HG03342 (cell line): ENCODE measurements around the gene ARRB1.
"Not testable (repeated sequence)": the region's sequence is repeated elsewhere in the genome, so short reads cannot be mapped to it uniquely, and the experiment has no call there.

Source experiments
- ATAC-seq: cut with Tn5 transposase; IDR thresholded peaks from one replicate; pipeline ENCODE4 v1.9.1; 2021; ENCODE audit warnings: mild to moderate bottlenecking, moderate library complexity; ENCODE audit not compliant: unreplicated experiment

ARRB1 gene

GRCh38 chr11:75325713-75326438, 25.6 kb downstream of the ARRB1 start:
- ATAC-seq = no peak

DNA sequence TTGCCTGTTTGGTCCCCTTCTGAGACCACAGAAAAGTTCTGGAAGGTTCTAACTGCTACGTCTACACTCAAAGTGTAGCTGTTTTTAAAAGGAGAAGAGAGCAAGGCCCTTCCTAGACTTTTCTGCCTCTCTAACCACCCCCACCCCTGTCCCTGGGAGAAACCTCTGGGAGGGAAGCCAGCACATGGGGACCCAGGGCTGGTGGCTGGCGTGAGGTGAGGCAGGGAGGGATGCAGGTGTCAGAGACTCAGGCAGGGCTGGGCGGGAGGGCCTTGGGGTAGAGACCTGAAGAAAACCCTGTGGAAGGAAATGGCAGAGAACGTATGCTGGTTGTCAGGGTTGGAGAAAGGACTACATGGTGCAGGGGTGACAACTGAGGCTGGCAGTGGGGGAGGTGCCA, 26.7 kb downstream of the ARRB1 start:
- no peak for ATAC-seq

- no peak for ATAC-seq
These were observed 27.3 kb downstream of the ARRB1 start for GRCh38 chr11:75324189-75324588.

DNA sequence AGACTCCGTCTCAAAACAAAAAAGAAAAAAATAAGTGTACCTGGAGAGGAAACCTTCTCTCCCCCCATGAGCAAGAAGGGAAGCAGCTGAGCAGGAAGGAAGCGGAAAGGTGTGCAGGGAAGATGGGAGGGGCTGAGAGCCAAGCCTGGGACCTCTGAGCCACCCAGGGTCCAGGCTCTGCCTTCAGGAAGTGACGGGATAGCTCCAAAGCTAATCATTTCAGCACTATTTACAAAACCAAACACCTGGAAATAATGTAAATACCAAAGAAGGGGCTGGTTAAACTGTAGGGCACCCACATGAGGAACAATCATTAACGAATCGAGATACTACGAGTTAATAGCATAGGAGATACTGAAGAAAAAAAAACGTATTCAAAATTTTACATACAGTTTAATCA, 27.9 kb downstream of the ARRB1 start:
- ATAC-seq = no peak

GRCh38 chr11:75320643-75321042, 30.8 kb downstream of the ARRB1 start:
- ATAC-seq = no peak

GRCh38 chr11:75320046-75320618, 31.3 kb downstream of the ARRB1 start:
- no peak for ATAC-seq

DNA sequence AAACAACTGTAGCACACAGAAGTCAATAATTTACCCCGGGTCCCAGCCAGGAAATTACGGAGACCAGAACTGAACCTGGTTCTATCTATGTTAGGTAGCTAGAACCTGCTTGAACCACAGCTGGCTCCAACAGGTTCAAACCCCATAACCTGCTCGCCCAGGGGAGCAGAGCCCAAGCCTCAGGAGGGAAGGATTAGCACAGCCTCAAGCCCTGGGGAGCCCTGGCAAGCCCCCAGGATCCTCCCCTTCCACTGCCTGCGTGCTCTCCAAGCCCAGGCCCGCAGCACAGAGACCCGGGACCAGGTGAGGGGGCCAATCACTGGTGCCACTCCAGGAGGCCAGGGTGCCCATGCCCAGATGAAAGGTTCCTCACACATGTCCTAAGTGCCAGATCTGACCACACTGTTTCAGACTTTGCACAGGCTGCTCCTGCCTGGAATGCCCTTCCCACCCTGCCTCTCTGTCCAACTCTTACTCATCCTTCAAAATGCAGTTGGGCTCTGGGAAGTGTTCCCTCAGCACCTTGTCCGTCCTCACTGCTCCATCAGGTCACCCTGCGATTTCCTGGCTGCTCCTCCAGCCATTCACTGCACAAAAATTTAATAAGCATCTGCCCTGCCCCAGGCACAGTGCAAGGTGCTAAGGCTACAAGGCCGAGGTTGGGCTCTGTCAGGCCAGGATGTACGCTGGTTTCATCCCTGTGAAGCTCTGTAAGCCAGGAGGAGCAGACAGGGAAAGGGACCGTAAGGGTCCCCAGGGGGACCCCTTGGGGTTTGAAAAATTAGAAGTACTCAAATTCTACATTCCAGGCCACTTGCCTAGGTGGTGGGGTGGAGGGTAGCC, 32.2 kb downstream of the ARRB1 start:
- no peak for ATAC-seq

GRCh38 chr11:75317446-75318122, 33.9 kb downstream of the ARRB1 start:
- no peak for ATAC-seq

- ATAC-seq = no peak
These were observed 36.0 kb downstream of the ARRB1 start for GRCh38 chr11:75315439-75315805.

DNA sequence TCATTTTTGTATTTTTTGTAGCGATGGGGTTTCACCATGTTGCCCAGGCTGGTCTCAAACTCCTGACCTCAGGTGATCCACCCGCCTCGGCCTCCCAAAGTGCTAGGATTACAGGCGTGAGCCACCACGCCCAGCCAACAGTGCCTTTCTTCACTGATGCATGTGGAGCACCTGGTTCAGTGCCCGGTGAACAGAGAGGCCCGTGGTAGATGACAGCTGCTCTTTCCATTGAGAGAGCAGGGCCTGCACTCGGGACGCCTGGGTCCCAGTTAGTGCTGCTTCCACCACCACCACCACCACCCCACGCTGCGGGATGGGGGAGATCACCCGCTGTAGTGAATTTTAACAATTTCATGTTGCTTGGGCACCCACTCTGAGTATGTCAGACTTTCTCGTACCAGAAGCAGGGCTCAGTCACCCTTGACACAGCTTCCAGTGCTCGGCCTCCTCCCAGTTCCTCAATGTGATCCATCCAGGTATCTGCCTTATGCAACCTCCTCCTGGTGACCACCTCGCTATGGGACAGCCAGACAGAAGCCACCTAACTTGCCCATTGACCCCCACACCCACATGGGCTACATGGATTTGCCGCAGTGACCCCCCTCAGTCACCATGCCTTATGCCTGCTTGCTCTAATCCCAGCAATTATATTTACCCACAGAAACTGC, 36.6 kb downstream of the ARRB1 start:
- ATAC-seq = no peak

GRCh38 chr11:75313513-75314272, 37.8 kb downstream of the ARRB1 start:
- no peak for ATAC-seq

- no peak for ATAC-seq
These were observed 39.1 kb downstream of the ARRB1 start for GRCh38 chr11:75312346-75312745.

DNA sequence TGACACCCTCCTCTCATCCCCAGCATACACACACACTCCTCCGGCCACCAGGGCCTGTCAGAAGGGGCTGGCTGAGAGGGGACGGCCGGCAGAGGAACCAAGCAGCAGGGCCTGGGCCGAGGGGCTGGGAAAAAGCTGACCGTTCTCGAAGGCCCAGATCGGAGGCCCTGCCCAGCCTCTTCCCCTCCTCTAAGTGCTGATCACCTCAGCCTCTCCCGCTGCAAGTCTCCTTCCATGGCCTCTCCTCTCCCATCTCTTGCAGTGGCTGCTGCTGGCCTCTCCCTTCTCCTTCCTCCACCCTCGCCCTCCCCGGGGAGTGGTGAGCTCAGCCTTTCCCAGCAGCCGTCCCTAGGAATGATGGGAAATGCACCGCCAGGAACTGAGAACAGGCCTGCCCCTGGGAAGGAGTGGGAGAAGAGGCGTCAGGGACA, 39.6 kb downstream of the ARRB1 start:
- no peak for ATAC-seq

- no peak for ATAC-seq
These were observed 42.5 kb downstream of the ARRB1 start for GRCh38 chr11:75308986-75309385.

DNA sequence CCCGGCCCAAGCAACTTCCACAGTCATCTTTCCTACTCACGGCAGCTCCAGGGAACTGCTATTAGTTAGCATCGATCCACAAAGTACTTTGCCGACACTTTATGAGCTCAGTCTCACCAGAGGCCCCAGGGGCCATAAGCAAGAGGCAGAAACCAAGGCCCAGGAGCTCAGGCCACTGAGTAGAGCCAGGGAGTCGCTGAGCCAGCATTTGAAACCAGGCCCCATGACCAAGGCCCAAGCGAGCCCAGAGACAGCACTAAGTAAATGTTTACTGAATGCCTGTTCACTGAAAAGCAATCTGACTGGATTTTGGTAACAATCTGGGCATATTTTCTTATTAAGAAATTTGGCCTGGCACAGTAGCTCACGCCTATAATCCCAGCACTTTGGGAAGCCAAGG, 43.3 kb downstream of the ARRB1 start:
- ATAC-seq = no peak

- no peak for ATAC-seq
These were observed 44.4 kb downstream of the ARRB1 start for GRCh38 chr11:75307058-75307457.

GRCh38 chr11:75306529-75306928, 44.9 kb downstream of the ARRB1 start:
- no peak for ATAC-seq

- no peak for ATAC-seq
These were observed 45.5 kb downstream of the ARRB1 start for GRCh38 chr11:75305993-75306392.

GRCh38 chr11:75305452-75305851, 46.0 kb downstream of the ARRB1 start:
- ATAC-seq = no peak

DNA sequence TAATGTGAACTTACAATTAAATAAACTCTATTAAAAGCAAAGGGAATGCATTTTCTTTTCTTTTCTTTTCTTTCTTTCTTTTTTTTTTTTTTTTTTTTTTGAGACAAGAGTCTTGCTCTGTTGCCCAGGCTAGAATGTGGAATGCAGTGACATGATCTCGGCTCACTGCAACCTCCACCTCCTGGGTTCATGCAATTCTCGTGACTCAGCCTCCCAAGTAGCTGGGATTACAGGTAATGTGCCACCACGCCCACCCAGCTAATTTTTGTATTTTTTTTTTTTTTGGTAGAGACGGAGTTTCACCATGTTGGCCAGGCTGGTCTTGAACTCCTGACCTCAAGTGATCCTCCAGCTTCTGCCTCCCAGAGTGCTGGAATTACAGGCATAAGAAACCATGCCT, 46.5 kb downstream of the ARRB1 start:
- not testable (repeated sequence) for ATAC-seq
